Progenitor cell of endocrine pancreas (in vitro differentiated cells): ENCODE measurements around the gene TRIAP1. TPM values are rescaled to one million over a fixed set of nuclear protein-coding genes. Genes with fewer than 3 reads are reported as not detected.
"Not testable (repeated sequence)": the region's sequence is repeated elsewhere in the genome, so short reads cannot be mapped to it uniquely, and the experiment has no call there.

Experiments
- DNase-seq: peaks from one replicate; pipeline ENCODE4 v3.0.0; 2021; ENCODE audit warnings: low spot score; ENCODE audit not compliant: unreplicated experiment
- H3K27ac Mint-ChIP-seq: 2 replicates; pipeline ENCODE4 v1.8.0; 2021; ENCODE audit warnings: mild to moderate bottlenecking, moderate library complexity, mixed read lengths
- H3K27me3 Mint-ChIP-seq: 2 replicates; pipeline ENCODE4 v1.8.0; 2021; ENCODE audit warnings: mixed read lengths
- H3K36me3 Mint-ChIP-seq: 2 replicates; pipeline ENCODE4 v1.8.0; 2022; ENCODE audit warnings: mixed read lengths; ENCODE audit not compliant: insufficient read depth
- H3K4me1 Mint-ChIP-seq: 2 replicates; pipeline ENCODE4 v1.8.0; 2021; ENCODE audit warnings: low read depth, mixed read lengths
- H3K4me3 Mint-ChIP-seq: 2 replicates; pipeline ENCODE4 v1.8.0; 2021; ENCODE audit warnings: low read depth, mild to moderate bottlenecking, moderate library complexity, mixed read lengths
- H3K9me3 Mint-ChIP-seq: 2 replicates; pipeline ENCODE4 v1.8.0; 2021; ENCODE audit warnings: low read depth, mixed read lengths
- total RNA-seq: library from RNA; stranded (reverse); gene quantifications from 2 replicates; pipeline ENCODE4 v1.2.1, GENCODE V29; 2021
- TF ChIP-seq, protein P1 (sequence below): fragments of 200-600 bp; sonication (generic); IDR thresholded peaks from one replicate; pipeline ENCODE4 v1.5.0; 2021; ENCODE audit warnings: antibody characterized with exemption, mild to moderate bottlenecking; ENCODE audit not compliant: unreplicated experiment

The TRIAP1 gene
- total RNA-seq, 1 donor from 2014 or later = 32.4 TPM

DNA sequence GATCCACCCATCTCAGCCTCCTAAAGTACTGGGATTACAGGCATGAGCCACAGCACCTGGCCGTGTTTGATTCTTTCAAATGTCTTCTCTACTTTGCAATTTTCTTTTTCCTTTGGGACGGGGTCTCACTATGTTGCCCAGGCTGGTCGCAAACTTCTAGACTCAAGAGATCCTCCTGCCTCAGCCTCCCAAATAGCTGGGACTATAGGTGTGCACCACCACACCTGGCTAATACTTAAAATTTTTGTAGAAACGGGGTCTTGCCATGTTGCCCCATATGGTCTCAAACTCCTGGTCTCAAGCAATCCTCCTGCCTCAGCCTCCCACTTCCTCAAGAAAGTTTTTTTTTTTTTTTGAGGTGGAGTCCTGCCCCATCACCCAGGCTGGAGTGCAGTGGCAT, 1.8 kb upstream of the TRIAP1 start:
- H3K27ac Mint-ChIP-seq = peak overlapping the region; percentile 87
- H3K27me3 Mint-ChIP-seq = no peaks in the 10 kb centered on the region
- no peaks in the 10 kb centered on the region for H3K9me3 Mint-ChIP-seq
- TF ChIP-seq, protein P1, sequence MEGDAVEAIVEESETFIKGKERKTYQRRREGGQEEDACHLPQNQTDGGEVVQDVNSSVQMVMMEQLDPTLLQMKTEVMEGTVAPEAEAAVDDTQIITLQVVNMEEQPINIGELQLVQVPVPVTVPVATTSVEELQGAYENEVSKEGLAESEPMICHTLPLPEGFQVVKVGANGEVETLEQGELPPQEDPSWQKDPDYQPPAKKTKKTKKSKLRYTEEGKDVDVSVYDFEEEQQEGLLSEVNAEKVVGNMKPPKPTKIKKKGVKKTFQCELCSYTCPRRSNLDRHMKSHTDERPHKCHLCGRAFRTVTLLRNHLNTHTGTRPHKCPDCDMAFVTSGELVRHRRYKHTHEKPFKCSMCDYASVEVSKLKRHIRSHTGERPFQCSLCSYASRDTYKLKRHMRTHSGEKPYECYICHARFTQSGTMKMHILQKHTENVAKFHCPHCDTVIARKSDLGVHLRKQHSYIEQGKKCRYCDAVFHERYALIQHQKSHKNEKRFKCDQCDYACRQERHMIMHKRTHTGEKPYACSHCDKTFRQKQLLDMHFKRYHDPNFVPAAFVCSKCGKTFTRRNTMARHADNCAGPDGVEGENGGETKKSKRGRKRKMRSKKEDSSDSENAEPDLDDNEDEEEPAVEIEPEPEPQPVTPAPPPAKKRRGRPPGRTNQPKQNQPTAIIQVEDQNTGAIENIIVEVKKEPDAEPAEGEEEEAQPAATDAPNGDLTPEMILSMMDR = no peak
- no peak for DNase-seq
- peak overlapping the region; percentile 93 for H3K4me3 Mint-ChIP-seq
- H3K4me1 Mint-ChIP-seq = peaks cover 20% of the 10 kb centered on the region
- H3K36me3 Mint-ChIP-seq = peaks cover 7% of the 10 kb centered on the region

DNA sequence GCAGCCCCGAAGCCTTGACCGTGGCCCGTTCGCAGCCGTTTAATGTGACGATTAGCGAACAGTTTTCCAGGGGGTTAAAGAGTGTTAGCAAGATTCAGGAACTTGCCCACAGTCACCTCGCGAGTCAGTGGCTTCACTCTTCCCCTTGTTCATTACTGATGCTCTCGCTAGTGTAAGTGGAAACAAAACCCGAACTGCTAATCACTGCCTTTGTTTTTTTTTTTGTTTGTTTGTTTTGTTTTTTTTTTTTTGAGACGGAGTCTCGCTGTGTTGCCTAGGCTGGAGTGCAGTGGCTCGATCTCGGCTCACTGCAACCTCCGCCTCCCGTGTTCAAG, 627 bp upstream of the TRIAP1 start:
- not testable (repeated sequence) for H3K36me3 Mint-ChIP-seq
- Mint-ChIP-seq H3K4me3 (peak overlapping the region; percentile 93), H3K27ac (peak overlapping the region; percentile 98)

DNA sequence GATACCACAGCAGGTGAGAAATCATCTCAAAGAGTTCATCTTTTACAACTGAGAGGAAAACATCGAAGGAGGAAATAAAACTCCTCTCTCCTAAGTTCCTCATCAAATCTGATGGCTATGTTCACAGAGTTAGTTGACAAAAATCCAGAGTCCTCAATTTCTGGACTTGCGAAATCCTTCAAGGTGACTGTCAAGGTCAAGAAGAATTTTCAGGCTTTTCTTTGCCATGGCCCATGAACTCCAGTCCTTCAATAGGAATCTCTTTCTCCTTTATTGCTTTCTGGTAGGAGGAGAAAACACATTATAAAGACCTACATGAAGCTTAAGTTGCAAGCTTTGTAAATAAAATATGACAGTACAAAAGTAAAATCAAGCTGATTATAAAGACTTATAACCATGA, 1.5 kb downstream of the TRIAP1 start:
- Mint-ChIP-seq H3K4me3 (peak overlapping the region; percentile 93), H3K4me1 (peaks cover 17% of the 10 kb centered on the region), H3K27ac (peak overlapping the region; percentile 98), H3K9me3 (no peaks in the 10 kb centered on the region), H3K36me3 (peaks cover 7% of the 10 kb centered on the region), H3K27me3 (no peaks in the 10 kb centered on the region)
- DNase-seq = no peak
- TF ChIP-seq, protein P1 = no peak

More for the DNA sequence above, 627 bp upstream of the TRIAP1 start:
- H3K27me3 Mint-ChIP-seq, H3K9me3 Mint-ChIP-seq, DNase-seq: not testable (repeated sequence)
- peaks cover 17% of the 10 kb centered on the region for H3K4me1 Mint-ChIP-seq

DNA sequence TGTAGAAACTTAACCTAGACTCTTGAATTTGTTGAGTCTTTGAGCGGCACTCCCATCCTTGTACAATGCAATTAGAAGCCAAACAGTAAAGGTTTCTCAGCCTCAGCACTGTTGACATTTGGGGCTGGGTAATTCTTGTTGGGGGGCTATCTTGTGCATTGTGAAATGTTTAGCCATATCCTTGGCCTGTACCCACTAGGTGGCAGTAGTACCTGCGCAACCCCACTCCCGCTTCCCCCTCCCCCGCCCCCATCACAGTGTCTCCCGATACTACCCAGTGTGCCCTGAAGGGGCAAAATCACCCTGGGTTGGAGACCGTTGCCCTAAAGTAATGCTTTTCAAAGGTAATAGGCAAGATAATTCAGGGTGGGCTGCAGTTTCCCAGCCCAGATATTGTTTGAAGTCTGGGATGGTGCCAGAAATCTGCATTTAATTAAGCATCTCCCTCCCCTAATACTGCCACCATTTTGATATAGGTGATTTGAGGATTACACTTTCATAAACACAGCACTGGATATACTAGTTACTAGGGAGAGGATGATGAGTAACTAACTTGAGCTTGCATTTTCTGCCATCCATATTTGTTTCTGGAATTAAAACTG, 6.4 kb downstream of the TRIAP1 start:
- DNase-seq = peak; percentile 59
- Mint-ChIP-seq H3K36me3 (peaks cover 7% of the 10 kb centered on the region), H3K4me3 (peak overlapping the region; percentile 35), H3K4me1 (peaks cover 4% of the 10 kb centered on the region), H3K27ac (peak overlapping the region; percentile 13), H3K9me3 (no peaks in the 10 kb centered on the region), H3K27me3 (no peaks in the 10 kb centered on the region)
- TF ChIP-seq, protein P1 = peak; percentile 74

DNA sequence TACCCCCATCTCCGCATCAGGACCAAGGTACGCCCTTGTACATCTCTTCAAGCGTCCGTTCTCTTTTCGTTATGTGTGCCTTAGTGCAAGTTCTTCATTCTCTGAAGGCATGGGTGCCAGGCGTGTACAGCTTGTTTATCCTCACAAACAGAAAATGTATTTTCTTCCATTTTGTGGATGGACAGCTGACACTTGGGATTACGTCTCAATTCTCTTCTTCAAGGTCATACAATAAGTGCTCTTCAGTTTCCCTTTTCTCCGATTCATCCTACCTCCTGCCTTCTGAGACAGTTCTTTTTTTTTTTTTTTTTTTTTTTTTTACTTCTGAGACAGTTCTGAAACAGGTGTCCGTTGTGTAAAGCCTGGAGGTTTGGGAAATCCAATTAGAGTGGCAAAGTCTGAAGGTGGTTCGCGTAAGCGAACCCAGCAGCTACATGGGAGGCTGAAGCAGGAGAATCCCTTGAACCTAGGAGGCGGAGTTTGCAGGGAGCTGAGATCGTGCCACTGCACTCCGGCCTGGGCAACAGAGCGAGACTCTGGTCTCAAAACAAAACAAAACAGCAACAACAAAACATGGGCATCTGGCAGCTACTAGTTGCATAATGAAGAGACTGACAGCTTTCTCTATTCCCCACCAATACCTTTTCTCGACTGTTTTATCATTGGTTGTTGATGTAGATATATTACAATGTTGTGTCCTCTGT, 7.5 kb downstream of the TRIAP1 start:
- Mint-ChIP-seq H3K9me3 (no peaks in the 10 kb centered on the region), H3K4me3 (peak overlapping the region; percentile 93), H3K4me1 (peaks cover 4% of the 10 kb centered on the region), H3K27ac (peak overlapping the region; percentile 87), H3K27me3 (no peaks in the 10 kb centered on the region), H3K36me3 (peaks cover 3% of the 10 kb centered on the region)
- no peak for DNase-seq
- TF ChIP-seq, protein P1 = no peak
